Left lung (tissue), 10 donors: ENCODE measurements around the gene PPP2R5B. TPM values are rescaled to one million over a fixed set of nuclear protein-coding genes. Genes with fewer than 3 reads are reported as not detected.

ENCODE experiments used
- ATAC-seq: fragments of 200-7000 bp; cut with Tn5 transposase; one replicate; pipeline ENCODE4 v1.9.1; 2020; ENCODE audit warnings: moderate library complexity
- DNase-seq, 4 donors: peaks; one replicate each; pipeline ENCODE4 v3.0.0-alpha.2; 2013 to 2020
- H3K27ac ChIP-seq, 2 donors: fragments of 200-600 bp; sonication (generic) in 1 of 2; one replicate each; pipeline versions ENCODE4 v1.5.0 to v1.8.0; 2020 to 2021
- H3K27me3 ChIP-seq, 2 donors: fragments of 200-600 bp; sonication (generic) in 1 of 2; one replicate each; pipeline versions ENCODE4 v1.5.0 to v1.8.0; 2020 to 2021
- H3K36me3 ChIP-seq, 2 donors: fragments of 200-600 bp; sonication (generic) in 1 of 2; one replicate each; pipeline versions ENCODE4 v1.5.0 to v1.8.0; 2020 to 2021
- H3K4me1 ChIP-seq, 2 donors: fragments of 200-600 bp; one replicate each; pipeline ENCODE4 v1.8.0; 2021
- H3K4me3 ChIP-seq, 2 donors: fragments of 200-600 bp; sonication (generic) in 1 of 2; one replicate each; pipeline versions ENCODE4 v1.5.0 to v1.8.0; 2020 to 2021; ENCODE audit warnings: mild to moderate bottlenecking in 1 of 2
- H3K9me3 ChIP-seq, 2 donors: fragments of 200-600 bp; sonication (generic) in 1 of 2; one replicate each; pipeline versions ENCODE4 v1.5.0 to v1.8.0; 2020 to 2021
- intact Hi-C, 2 donors: fragments of 100-400 bp; cut with DNase I; formaldehyde crosslinking; loops; one replicate each; pipeline versions ENCODE4 v1.11.2 to v1.14.2; 2022
- polyA plus RNA-seq, 6 donors: library from polyadenylated mRNA; unstranded; fragments of 120-200 nt; gene quantifications; one replicate each; pipeline ENCODE4 v1.2.1, GENCODE V29; 2013; ENCODE audit not compliant: insufficient read length in 6 of 6
- total RNA-seq, 2 donors: library from RNA; stranded (reverse); fragmentation: NEBNext Ultra II Directional; extraction: Animal tissue kit (Norgen Biotek cat#: 25700); gene quantifications; one replicate each; pipeline ENCODE4 v1.2.1, GENCODE V29; 2021
- TF ChIP-seq, protein P1 (sequence below), 2 donors: fragments of 200-600 bp; sonication (generic) in 1 of 2; IDR thresholded peaks; one replicate each; pipeline versions ENCODE4 v1.5.0 to v1.8.0; 2021; ENCODE audit warnings: antibody characterized with exemption in 2 of 2
- donor health status: DM: no; HTN: yes; CAD: no.
- donor health status: DM: no; HTN: no; CAD: no.

Gene PPP2R5B
- total and polyA plus RNA-seq, 8 donors, result 12.1 to 29.9 (median 14.1) TPM

GRCh38 chr11:64926689-64927088 is 2.2 kb downstream of the PPP2R5B start:
- no peak overlapping the region for H3K4me3 ChIP-seq
- DNase-seq (no peak), ATAC-seq (no peak)
- TF ChIP-seq, protein P1, sequence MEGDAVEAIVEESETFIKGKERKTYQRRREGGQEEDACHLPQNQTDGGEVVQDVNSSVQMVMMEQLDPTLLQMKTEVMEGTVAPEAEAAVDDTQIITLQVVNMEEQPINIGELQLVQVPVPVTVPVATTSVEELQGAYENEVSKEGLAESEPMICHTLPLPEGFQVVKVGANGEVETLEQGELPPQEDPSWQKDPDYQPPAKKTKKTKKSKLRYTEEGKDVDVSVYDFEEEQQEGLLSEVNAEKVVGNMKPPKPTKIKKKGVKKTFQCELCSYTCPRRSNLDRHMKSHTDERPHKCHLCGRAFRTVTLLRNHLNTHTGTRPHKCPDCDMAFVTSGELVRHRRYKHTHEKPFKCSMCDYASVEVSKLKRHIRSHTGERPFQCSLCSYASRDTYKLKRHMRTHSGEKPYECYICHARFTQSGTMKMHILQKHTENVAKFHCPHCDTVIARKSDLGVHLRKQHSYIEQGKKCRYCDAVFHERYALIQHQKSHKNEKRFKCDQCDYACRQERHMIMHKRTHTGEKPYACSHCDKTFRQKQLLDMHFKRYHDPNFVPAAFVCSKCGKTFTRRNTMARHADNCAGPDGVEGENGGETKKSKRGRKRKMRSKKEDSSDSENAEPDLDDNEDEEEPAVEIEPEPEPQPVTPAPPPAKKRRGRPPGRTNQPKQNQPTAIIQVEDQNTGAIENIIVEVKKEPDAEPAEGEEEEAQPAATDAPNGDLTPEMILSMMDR (IDR thresholded peaks at IDR 0.05), result no peak
- no peaks in the 10 kb centered on the region for H3K9me3 ChIP-seq
- H3K4me1 ChIP-seq, result peaks cover 10 to 27% of the 10 kb centered on the region in 2 donors
- intact Hi-C loops, result no loop called here
- H3K27ac ChIP-seq, result no peak overlapping the region
- H3K36me3 ChIP-seq, result peaks cover 0 to 50% of the 10 kb centered on the region in 2 donors
- H3K27me3 ChIP-seq, result no peaks in the 10 kb centered on the region

DNA sequence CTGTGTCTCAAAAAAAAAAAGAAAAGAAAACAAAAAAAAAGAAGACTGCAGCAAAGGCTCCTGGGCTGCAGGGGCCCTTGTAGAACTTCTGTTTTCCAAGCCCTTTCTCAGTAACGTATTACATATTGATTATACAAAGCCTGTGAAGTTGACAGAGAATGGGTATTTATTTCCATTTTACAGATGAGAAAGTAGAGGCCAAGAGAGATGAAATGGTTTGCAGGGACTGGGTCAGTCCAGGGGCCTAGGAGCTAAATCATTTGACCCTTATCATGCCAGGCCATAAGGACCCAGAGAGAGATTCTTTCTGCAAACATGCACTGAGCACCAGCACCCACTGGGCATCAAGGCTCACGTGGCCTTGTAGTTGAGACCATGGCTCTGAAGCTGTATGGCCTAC is 4.5 kb downstream of the PPP2R5B start:
- no peaks in the 10 kb centered on the region for H3K9me3 ChIP-seq
- H3K36me3 ChIP-seq, result peaks cover 0 to 73% of the 10 kb centered on the region in 2 donors
- H3K4me1 ChIP-seq, result peaks cover 10 to 21% of the 10 kb centered on the region in 2 donors
- no peak overlapping the region for H3K4me3 ChIP-seq
- ATAC-seq, result no peak
- H3K27ac ChIP-seq, result no peak overlapping the region
- TF ChIP-seq, protein P1 (IDR thresholded peaks at IDR 0.05), result no peak
- DNase-seq, result no peak
- H3K27me3 ChIP-seq, result no peaks in the 10 kb centered on the region
- intact Hi-C loops, result no loop called here

- H3K27me3 ChIP-seq, result no peaks in the 10 kb centered on the region
- H3K36me3 ChIP-seq, result peaks cover 0 to 80% of the 10 kb centered on the region in 2 donors
- H3K27ac ChIP-seq, result no peak overlapping the region
- TF ChIP-seq, protein P1 (IDR thresholded peaks at IDR 0.05), result no peak
- no peaks in the 10 kb centered on the region for H3K9me3 ChIP-seq
- H3K4me1 ChIP-seq, result peaks cover 10 to 21% of the 10 kb centered on the region in 2 donors
- intact Hi-C loops, result no loop called here
- DNase-seq (no peak), ATAC-seq (no peak)
- H3K4me3 ChIP-seq, result no peak overlapping the region
Observed at GRCh38 chr11:64929625-64930024, 5.1 kb downstream of the PPP2R5B start.

- Histone ChIP-seq H3K27me3 (no peaks in the 10 kb centered on the region), H3K36me3 (peaks cover 0 to 86% of the 10 kb centered on the region in 2 donors), H3K4me1 (peaks cover 5 to 16% of the 10 kb centered on the region in 2 donors), H3K27ac (no peak overlapping the region), H3K4me3 (no peak overlapping the region), H3K9me3 (no peaks in the 10 kb centered on the region)
- ATAC-seq (no peak), DNase-seq (no peak)
- intact Hi-C loops, result no loop called here
- TF ChIP-seq, protein P1 (IDR thresholded peaks at IDR 0.05), result no peak
Observed at GRCh38 chr11:64930340-64930739, 5.9 kb downstream of the PPP2R5B start.

- peaks cover 0 to 86% of the 10 kb centered on the region in 2 donors for H3K36me3 ChIP-seq
- intact Hi-C loops, result no loop called here
- no peaks in the 10 kb centered on the region for H3K27me3 ChIP-seq
- DNase-seq (peak in 1 of 4 donors; percentile 14), ATAC-seq (no peak)
- H3K9me3 ChIP-seq, result no peaks in the 10 kb centered on the region
- no peak overlapping the region for H3K27ac ChIP-seq
- TF ChIP-seq, protein P1 (IDR thresholded peaks at IDR 0.05), result no peak
- H3K4me1 ChIP-seq, result peaks cover 0 to 6% of the 10 kb centered on the region in 2 donors
- no peak overlapping the region for H3K4me3 ChIP-seq
Observed at GRCh38 chr11:64931290-64931689, 6.8 kb downstream of the PPP2R5B start.
